BLaER1 treated with 17β-estradiol and CSF1 and Interleukin-3, amounts not matched to agents 10 nM and 100 nM (cell line): ENCODE results near the gene LYPD4.
A peak's percentile ranks its signal among the peaks of the same experiment; 100 is the strongest.

ENCODE experiments used
- H3K27ac ChIP-seq, 11 experiments: shearing (Covaris generic); formaldehyde crosslinking; 2 replicates each; pipeline ENCODE4 v1.8.1; 2022
- H3K27me3 ChIP-seq, 11 experiments: shearing (Covaris generic); formaldehyde crosslinking; 2 replicates each; pipeline ENCODE4 v1.8.1; 2022
- H3K36me3 ChIP-seq, 11 experiments: shearing (Covaris generic); formaldehyde crosslinking; 2 replicates each; pipeline ENCODE4 v1.8.1; 2022
- H3K4me1 ChIP-seq, 10 experiments: shearing (Covaris generic); formaldehyde crosslinking; 2 replicates each; pipeline ENCODE4 v1.8.1; 2022
- H3K4me2 ChIP-seq, 11 experiments: shearing (Covaris generic); formaldehyde crosslinking; 2 replicates each; pipeline ENCODE4 v1.8.1; 2022
- H3K4me3 ChIP-seq, 10 experiments: shearing (Covaris generic); formaldehyde crosslinking; 2 replicates each; pipeline ENCODE4 v1.8.1; 2022
- H3K9ac ChIP-seq, 11 experiments: shearing (Covaris generic); formaldehyde crosslinking; 2 replicates each; pipeline ENCODE4 v1.8.1; 2022
- H3K9me3 ChIP-seq, 11 experiments: shearing (Covaris generic); formaldehyde crosslinking; replicated peaks in 1 of 11; 2 replicates each; pipeline ENCODE4 v1.8.1; 2022
- H4K20me1 ChIP-seq, 11 experiments: shearing (Covaris generic); formaldehyde crosslinking; 2 replicates each; pipeline ENCODE4 v1.8.1; 2022
- Cebpa-rat ChIP-seq, 11 experiments: shearing (Covaris generic); IDR thresholded peaks; 2 replicates each; pipeline ENCODE4 v1.8.1; 2022

The LYPD4 gene

GRCh38 chr19:41886761-41887710 is 42.6 kb upstream of the LYPD4 start:
- Histone ChIP-seq H3K27ac (peak overlapping the region in 10 of 11 experiments; percentile 50 to 98 (median 80); a peak in 19 of 22 replicates), H3K9ac (peak overlapping the region; percentile 61 to 97 (median 86)), H3K4me3 (peak overlapping the region in 9 of 10 experiments; percentile 20 to 94 (median 50); a peak in 18 of 20 replicates)

GRCh38 chr19:41883821-41884733 is 39.6 kb upstream of the LYPD4 start:
- H3K4me2 ChIP-seq: peak overlapping the region; percentile 82 to 99 (median 98)
- peak overlapping the region; percentile 73 to 96 (median 88) for H3K4me3 ChIP-seq
- H3K36me3 ChIP-seq: peaks cover 14 to 52% (median 29%) of the 10 kb centered on the region in 11 experiments
- peaks cover 64 to 83% (median 79%) of the 10 kb centered on the region in 10 experiments for H3K4me1 ChIP-seq
- TF ChIP-seq Cebpa-rat (IDR thresholded peaks at IDR 0.05): no peak
- H3K9me3 ChIP-seq: no peaks in the 10 kb centered on the region
- H3K27me3 ChIP-seq: no peaks in the 10 kb centered on the region
- H3K27ac ChIP-seq: peak overlapping the region; percentile 76 to 98 (median 96)
- peaks cover 46 to 52% (median 48%) of the 10 kb centered on the region in 11 experiments for H4K20me1 ChIP-seq
- peak overlapping the region; percentile 86 to 97 (median 95) for H3K9ac ChIP-seq

More at GRCh38 chr19:41886761-41887710, 42.6 kb upstream of the LYPD4 start:
- Histone ChIP-seq H3K9me3 (no peaks in the 10 kb centered on the region), H3K4me2 (peak overlapping the region; percentile 82 to 99 (median 98)), H3K36me3 (peaks cover 29 to 64% (median 48%) of the 10 kb centered on the region in 11 experiments), H4K20me1 (peaks cover 61 to 79% (median 77%) of the 10 kb centered on the region in 11 experiments), H3K4me1 (peaks cover 46 to 80% (median 72%) of the 10 kb centered on the region in 10 experiments), H3K27me3 (no peaks in the 10 kb centered on the region)
- TF ChIP-seq Cebpa-rat (IDR thresholded peaks at IDR 0.05): no peak

GRCh38 chr19:41883463-41883820 is 39.0 kb upstream of the LYPD4 start:
- TF ChIP-seq Cebpa-rat (IDR thresholded peaks at IDR 0.05): no peak
- Histone ChIP-seq H4K20me1 (peaks cover 42 to 48% (median 42%) of the 10 kb centered on the region in 11 experiments), H3K4me1 (peaks cover 70 to 84% (median 82%) of the 10 kb centered on the region in 10 experiments), H3K27me3 (no peaks in the 10 kb centered on the region), H3K9me3 (no peaks in the 10 kb centered on the region), H3K4me3 (peak overlapping the region; percentile 73 to 96 (median 88)), H3K27ac (peak overlapping the region; percentile 76 to 98 (median 96)), H3K9ac (peak overlapping the region; percentile 86 to 97 (median 95)), H3K4me2 (peak overlapping the region; percentile 82 to 99 (median 96)), H3K36me3 (peaks cover 8 to 47% (median 23%) of the 10 kb centered on the region in 11 experiments; a peak in 20 of 22 replicates)

DNA sequence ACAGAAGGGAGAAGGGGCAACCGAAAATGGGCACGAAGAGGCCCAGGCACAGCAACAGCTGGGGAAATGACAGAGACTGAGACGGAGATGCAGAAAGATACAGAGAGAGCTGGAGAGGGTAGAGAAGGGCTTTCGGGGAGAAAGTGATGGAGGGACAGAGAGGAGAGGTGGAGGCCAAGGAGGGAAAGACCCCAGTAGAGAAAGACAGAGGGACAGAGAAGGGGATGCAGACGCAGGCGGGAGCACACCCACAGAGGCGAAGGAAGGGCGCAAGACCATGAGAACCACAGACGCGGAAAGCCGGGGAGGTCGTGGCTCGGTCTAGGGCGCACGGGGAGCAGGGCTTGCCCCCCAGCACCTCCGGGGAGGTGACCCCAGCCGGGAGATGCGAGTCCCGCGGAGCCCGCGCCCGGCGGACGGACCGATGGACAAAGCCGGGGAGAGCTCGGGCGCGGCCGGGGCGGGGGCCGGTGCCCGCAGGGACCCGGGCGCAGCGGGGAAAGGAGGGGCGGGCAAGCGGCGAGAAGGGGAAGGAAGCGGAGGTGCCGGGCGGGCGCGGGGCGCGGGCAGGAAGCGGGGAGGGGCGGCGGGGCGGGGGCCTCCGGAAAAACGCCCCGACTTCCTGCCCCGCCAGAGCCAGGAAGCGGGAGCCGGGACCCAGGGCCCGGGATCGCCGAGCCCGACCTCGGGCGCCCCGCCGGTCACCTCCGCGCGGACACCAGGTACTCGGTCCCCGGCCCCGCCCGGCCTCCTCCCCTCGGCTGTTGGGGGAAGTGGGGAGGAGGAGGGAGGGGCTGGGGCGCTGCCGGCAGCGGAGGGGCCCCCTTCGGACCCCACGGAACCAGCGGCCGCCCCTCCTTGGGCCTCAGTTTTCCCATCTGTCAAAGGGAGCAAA is 38.3 kb upstream of the LYPD4 start, which contains the start of gene ARHGEF1:
Gene ARHGEF1, plus strand, starts transcription at position 617 of the 895 bp plus-strand sequence. CDS start 4,899 bp downstream, outside the sequence.
- Histone ChIP-seq H3K4me3 (peak within 1 kb of the TSS; percentile 73 to 96 (median 88)), H3K4me2 (peak within 1 kb of the TSS; percentile 82 to 99 (median 96)), H4K20me1 (peaks cover 35 to 42% (median 36%) of the 10 kb centered on the region in 11 experiments), H3K36me3 (peaks cover 2 to 50% (median 23%) of the 10 kb centered on the region in 11 experiments; a peak in 19 of 22 replicates), H3K4me1 (peaks cover 73 to 84% (median 82%) of the 10 kb centered on the region in 10 experiments), H3K9me3 (no peaks in the 10 kb centered on the region), H3K9ac (peak within 1 kb of the TSS; percentile 86 to 97 (median 95)), H3K27ac (peak within 1 kb of the TSS; percentile 76 to 98 (median 96)), H3K27me3 (no peaks in the 10 kb centered on the region)
- TF ChIP-seq Cebpa-rat (IDR thresholded peaks at IDR 0.05): no peak

DNA sequence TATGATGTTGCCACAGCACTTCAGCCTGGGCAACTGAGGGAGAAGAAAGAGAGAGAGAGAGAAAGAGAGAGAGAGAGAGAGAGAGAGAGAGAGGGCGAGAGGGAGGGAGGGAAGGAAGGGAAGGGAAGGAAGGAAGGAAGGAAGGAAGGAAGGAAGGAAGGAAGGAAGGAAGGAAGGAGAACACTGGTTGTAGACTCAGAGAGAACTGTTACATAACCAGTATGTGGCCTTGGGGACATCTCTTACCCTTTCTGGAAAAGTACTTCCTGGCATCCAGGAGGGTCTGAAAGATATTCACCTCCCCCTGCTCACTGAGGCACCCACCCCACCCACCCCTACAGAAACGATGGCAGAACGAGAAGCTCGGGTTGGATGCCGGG is 35.8 kb upstream of the LYPD4 start:
- Histone ChIP-seq H3K4me2 (peak overlapping the region in 9 of 11 experiments; percentile 95 to 100 (median 98); a peak in 17 of 22 replicates), H3K4me1 (peaks cover 71 to 81% (median 78%) of the 10 kb centered on the region in 10 experiments), H3K4me3 (peak overlapping the region in 6 of 10 experiments; percentile 73 to 79 (median 74); a peak in 8 of 20 replicates), H3K9me3 (no peaks in the 10 kb centered on the region), H4K20me1 (peaks cover 10 to 17% (median 11%) of the 10 kb centered on the region in 11 experiments; a peak in 21 of 22 replicates), H3K27ac (peak overlapping the region in 7 of 11 experiments; percentile 88 to 99 (median 94); a peak in 12 of 22 replicates), H3K9ac (peak overlapping the region in 6 of 11 experiments; percentile 87 to 100 (median 92); a peak in 8 of 22 replicates), H3K27me3 (no peaks in the 10 kb centered on the region), H3K36me3 (peaks cover 0 to 40% (median 23%) of the 10 kb centered on the region in 11 experiments; a peak in 17 of 22 replicates)
- TF ChIP-seq Cebpa-rat (IDR thresholded peaks at IDR 0.05): no peak

DNA sequence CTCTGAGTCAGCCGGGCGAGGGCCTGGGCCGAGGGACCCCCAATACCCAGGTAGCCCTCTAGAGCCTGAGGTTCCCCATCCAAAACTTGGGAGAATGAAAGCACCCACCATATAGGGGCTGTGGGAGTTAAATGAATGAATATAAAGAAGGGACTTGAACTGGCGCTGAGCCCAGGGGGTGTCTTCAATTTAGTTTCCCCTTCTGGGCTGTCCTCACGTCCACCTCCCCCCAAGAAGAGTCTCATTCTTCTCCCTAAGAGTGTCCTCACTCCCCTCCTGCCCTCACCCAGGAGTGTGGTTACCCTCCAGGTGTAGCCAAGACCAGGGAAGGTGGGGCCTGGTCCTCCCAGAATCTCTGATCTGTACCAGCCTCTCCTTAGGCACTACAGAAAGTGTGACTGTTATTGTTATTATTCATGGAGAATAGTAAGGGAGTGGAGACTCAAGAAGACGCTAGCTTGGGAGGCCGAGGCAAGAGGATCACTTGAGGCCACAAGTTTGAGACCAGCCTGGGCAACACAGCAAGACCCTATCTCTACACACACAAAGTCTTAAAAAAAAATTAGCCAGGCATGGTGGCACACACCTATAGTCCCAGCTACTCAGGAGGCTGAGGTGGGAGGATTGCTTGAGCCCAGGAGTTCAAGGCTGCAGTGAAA is 35.3 kb upstream of the LYPD4 start:
- TF ChIP-seq Cebpa-rat (IDR thresholded peaks at IDR 0.05): no peak
- H3K27ac ChIP-seq: peak overlapping the region in 10 of 11 experiments; percentile 18 to 99 (median 92); a peak in 18 of 22 replicates
- H3K4me1 ChIP-seq: peaks cover 71 to 81% (median 78%) of the 10 kb centered on the region in 10 experiments
- no peaks in the 10 kb centered on the region for H3K9me3 ChIP-seq
- H3K36me3 ChIP-seq: peaks cover 0 to 36% (median 18%) of the 10 kb centered on the region in 11 experiments; a peak in 14 of 22 replicates
- H3K9ac ChIP-seq: peak overlapping the region in 10 of 11 experiments; percentile 11 to 100 (median 90); a peak in 18 of 22 replicates
- H4K20me1 ChIP-seq: peaks cover 5 to 12% (median 6%) of the 10 kb centered on the region in 11 experiments; a peak in 21 of 22 replicates
- H3K27me3 ChIP-seq: no peaks in the 10 kb centered on the region
- peak overlapping the region in 10 of 11 experiments; percentile 95 to 100 (median 98); a peak in 20 of 22 replicates for H3K4me2 ChIP-seq
- H3K4me3 ChIP-seq: peak overlapping the region in 7 of 10 experiments; percentile 67 to 79 (median 74); a peak in 13 of 20 replicates
